Measurements from ENCODE around the gene RALB. TPM values are rescaled to one million over a fixed set of nuclear protein-coding genes. Genes with fewer than 3 reads are reported as not detected.

The RALB gene
- total and polyA plus RNA-seq, 7 donors: 25.6 to 72.3 (median 38.1) TPM

- Histone ChIP-seq H3K4me1 (peaks cover 11% of the 10 kb centered on the region), H3K9me3 (no peaks in the 10 kb centered on the region), H3K27ac (peak overlapping the region; percentile 99), H3K36me3 (ENCODE audit: insufficient read depth in 1 of 2, low read depth in 1 of 2) (peaks cover 0 to 7% of the 10 kb centered on the region in 2 donors), H3K27me3 (ENCODE audit: insufficient read depth in 3 of 3, low read length in 2 of 3) (no peaks in the 10 kb centered on the region), H3K4me3 (peak overlapping the region; percentile 86)
- ATAC-seq (no peak), DNase-seq (no peak)
- WGBS, 3 donors: 95 to 97% (median 96%) methylated on average over 8 of the region's 8 CpGs
- TF ChIP-seq CTCF (IDR thresholded peaks at IDR 0.05): no peak
- intact Hi-C loops (cut with DNase I): no loop called here
These were observed 31.0 kb upstream of the RALB start for GRCh38 chr2:120221616-120222015.

GRCh38 chr2:120222186-120223033 is 30.2 kb upstream of the RALB start:
- 75 to 85% (median 77%) methylated on average over 45 to 49 of the region's 49 CpGs for WGBS, 3 donors

GRCh38 chr2:120223034-120223912 is 29.4 kb upstream of the RALB start, which contains the start of gene TMEM185B:
TSS of gene TMEM185B (minus strand) at chr2:120223400. CDS start at chr2:120222976, 424 bp downstream.
- Histone ChIP-seq H3K27ac (peak within 1 kb of the TSS; percentile 99), H3K4me3 (peak within 1 kb of the TSS; percentile 86), H3K4me1 (peaks cover 11% of the 10 kb centered on the region), H3K27me3 (ENCODE audit: insufficient read depth in 3 of 3, low read length in 2 of 3) (no peaks in the 10 kb centered on the region), H3K36me3 (ENCODE audit: insufficient read depth in 1 of 2, low read depth in 1 of 2) (peaks cover 0 to 7% of the 10 kb centered on the region in 2 donors), H3K9me3 (no peaks in the 10 kb centered on the region)
- intact Hi-C loops (cut with DNase I): no loop called here
- TF ChIP-seq CTCF (IDR thresholded peaks at IDR 0.05): peak; percentile 11
- ATAC-seq (peak; percentile 97 to 98 (median 98)), DNase-seq (peak; percentile 90 to 95)
- 2 to 3% (median 2%) methylated on average over 73 to 108 of the region's 108 CpGs for WGBS, 3 donors

More at GRCh38 chr2:120222186-120223033, 30.2 kb upstream of the RALB start:
- Histone ChIP-seq H3K4me1 (peaks cover 11% of the 10 kb centered on the region), H3K27me3 (ENCODE audit: insufficient read depth in 3 of 3, low read length in 2 of 3) (no peaks in the 10 kb centered on the region), H3K36me3 (ENCODE audit: insufficient read depth in 1 of 2, low read depth in 1 of 2) (peaks cover 0 to 7% of the 10 kb centered on the region in 2 donors), H3K9me3 (no peaks in the 10 kb centered on the region), H3K27ac (peak overlapping the region; percentile 99), H3K4me3 (peak overlapping the region; percentile 86)
- ATAC-seq: peak in 1 of 4 donors; percentile 0
- no peak for TF ChIP-seq CTCF (IDR thresholded peaks at IDR 0.05)
- intact Hi-C loops (cut with DNase I): no loop called here
- DNase-seq: no peak

- Histone ChIP-seq H3K9me3 (no peaks in the 10 kb centered on the region), H3K27ac (peak overlapping the region; percentile 99), H3K4me1 (peaks cover 16% of the 10 kb centered on the region), H3K27me3 (ENCODE audit: insufficient read depth in 3 of 3, low read length in 2 of 3) (no peaks in the 10 kb centered on the region), H3K4me3 (peak overlapping the region; percentile 86), H3K36me3 (ENCODE audit: insufficient read depth in 1 of 2, low read depth in 1 of 2) (peaks cover 0 to 4% of the 10 kb centered on the region in 2 donors)
- DNase-seq (peak in 1 of 2 donors; percentile 45), ATAC-seq (no peak)
- no peak for TF ChIP-seq CTCF (IDR thresholded peaks at IDR 0.05)
- 87 to 94% (median 92%) methylated on average over 13 of the region's 13 CpGs for whole genome bisulfite sequencing, 3 donors
- intact Hi-C loops (cut with DNase I): no loop called here
These were observed 28.4 kb upstream of the RALB start for GRCh38 chr2:120224256-120224655.
